IPS-20b (cell line): ENCODE measurements around the gene TAC4.

Source experiments
- H3K27ac ChIP-seq: one replicate; pipeline ENCODE4 v1.5.1; 2013; ENCODE audit warnings: low read length
- H3K27me3 ChIP-seq: 2 replicates; pipeline ENCODE4 v1.6.1; 2013; ENCODE audit warnings: mild to moderate bottlenecking, low read length, inconsistent platforms; ENCODE audit not compliant: insufficient read depth
- H3K36me3 ChIP-seq: 2 replicates; pipeline ENCODE4 v1.6.1; 2013; ENCODE audit warnings: low read depth, mild to moderate bottlenecking, inconsistent platforms, low read length, moderate library complexity; ENCODE audit not compliant: insufficient read depth
- H3K4me1 ChIP-seq: 2 replicates; pipeline ENCODE4 v1.6.1; 2013; ENCODE audit warnings: mild to moderate bottlenecking, control low read depth, inconsistent platforms, low read length, moderate library complexity; ENCODE audit not compliant: insufficient read depth
- H3K4me3 ChIP-seq: 2 replicates; pipeline ENCODE4 v1.5.1; 2013; ENCODE audit warnings: mild to moderate bottlenecking, low read length, inconsistent platforms
- H3K9ac ChIP-seq: 2 replicates; pipeline ENCODE4 v1.6.1; 2013; ENCODE audit warnings: low read depth, mild to moderate bottlenecking, inconsistent platforms, low read length, moderate library complexity
- H3K9me3 ChIP-seq: 2 replicates; pipeline ENCODE4 v1.6.1; 2013; ENCODE audit warnings: mild to moderate bottlenecking, low read depth, low read length, inconsistent platforms; ENCODE audit not compliant: insufficient read depth

TAC4 gene

DNA sequence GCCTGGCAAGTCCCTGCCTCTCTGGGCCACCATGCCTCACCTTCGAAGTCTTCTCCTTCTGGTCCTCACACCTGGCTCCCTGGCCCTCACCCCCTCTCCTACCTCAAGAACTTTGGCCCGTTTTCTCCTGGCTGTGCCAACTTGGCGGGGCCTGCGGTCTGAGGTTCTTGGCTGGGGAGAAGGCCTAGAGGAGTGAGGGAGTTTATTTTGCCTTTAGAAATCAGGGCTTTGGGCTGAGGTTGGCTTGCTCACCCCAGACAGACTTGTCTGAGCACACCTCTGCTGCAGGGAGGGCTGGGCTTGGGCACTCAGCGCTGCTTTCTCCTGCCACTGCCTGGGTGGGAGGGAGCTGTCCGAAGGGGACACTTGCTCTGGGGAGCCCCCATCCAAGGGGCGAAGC, 23.3 kb upstream of the TAC4 start:
- Histone ChIP-seq H3K4me1 (peaks cover 4% of the 10 kb centered on the region; the same call in 1 of the 2 replicates), H3K36me3 (no peaks in the 10 kb centered on the region), H3K27ac (no peak overlapping the region), H3K27me3 (no peaks in the 10 kb centered on the region), H3K4me3 (no peak overlapping the region), H3K9me3 (no peaks in the 10 kb centered on the region), H3K9ac (no peak overlapping the region)

DNA sequence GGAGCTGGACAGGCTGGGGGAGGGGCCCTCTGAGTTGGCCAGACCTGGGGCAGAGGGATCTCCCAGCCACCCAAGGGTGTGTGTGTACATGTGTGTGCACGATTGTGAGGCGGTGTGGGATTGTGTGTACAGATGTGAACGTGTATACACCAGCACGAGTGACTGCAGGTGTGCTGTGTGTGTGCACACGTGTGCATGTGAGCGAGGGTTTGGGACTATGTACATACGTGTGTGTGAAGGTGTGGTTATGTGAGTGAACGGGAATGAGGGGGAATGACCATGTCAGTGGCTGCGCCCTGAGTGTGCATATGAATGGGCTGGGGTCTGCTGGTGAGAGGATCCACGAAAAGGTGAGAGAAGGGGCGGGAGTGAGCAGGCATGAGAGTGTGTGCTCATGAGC, 22.4 kb upstream of the TAC4 start:
- Histone ChIP-seq H3K36me3 (no peaks in the 10 kb centered on the region), H3K9me3 (no peaks in the 10 kb centered on the region), H3K4me1 (peaks cover 12% of the 10 kb centered on the region; the same call in 1 of the 2 replicates), H3K27me3 (no peaks in the 10 kb centered on the region), H3K9ac (no peak overlapping the region), H3K27ac (no peak overlapping the region), H3K4me3 (no peak overlapping the region)

DNA sequence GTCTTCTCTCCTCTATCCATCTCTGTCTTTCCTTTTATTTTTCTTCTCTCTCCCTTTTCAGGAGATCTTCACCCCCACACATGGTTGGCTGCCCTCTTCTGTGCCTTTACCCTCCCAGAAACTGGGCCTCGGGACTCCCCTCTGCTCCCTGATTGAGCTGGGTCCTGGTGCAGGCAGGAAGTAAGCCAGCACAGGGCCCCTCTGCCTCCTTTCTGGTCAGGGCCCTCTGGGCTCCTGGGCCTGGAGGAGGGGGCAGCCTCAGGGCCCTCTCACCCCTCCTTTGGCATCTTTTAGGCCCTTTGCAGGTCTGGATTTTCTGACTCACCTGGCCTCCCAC, 21.1 kb upstream of the TAC4 start:
- no peaks in the 10 kb centered on the region for H3K9me3 ChIP-seq
- no peaks in the 10 kb centered on the region for H3K36me3 ChIP-seq
- H3K4me1 ChIP-seq, result peaks cover 19% of the 10 kb centered on the region; the same call in 1 of the 2 replicates
- H3K27me3 ChIP-seq, result no peaks in the 10 kb centered on the region
- H3K4me3 ChIP-seq, result no peak overlapping the region
- H3K9ac ChIP-seq, result no peak overlapping the region
- H3K27ac ChIP-seq, result no peak overlapping the region

DNA sequence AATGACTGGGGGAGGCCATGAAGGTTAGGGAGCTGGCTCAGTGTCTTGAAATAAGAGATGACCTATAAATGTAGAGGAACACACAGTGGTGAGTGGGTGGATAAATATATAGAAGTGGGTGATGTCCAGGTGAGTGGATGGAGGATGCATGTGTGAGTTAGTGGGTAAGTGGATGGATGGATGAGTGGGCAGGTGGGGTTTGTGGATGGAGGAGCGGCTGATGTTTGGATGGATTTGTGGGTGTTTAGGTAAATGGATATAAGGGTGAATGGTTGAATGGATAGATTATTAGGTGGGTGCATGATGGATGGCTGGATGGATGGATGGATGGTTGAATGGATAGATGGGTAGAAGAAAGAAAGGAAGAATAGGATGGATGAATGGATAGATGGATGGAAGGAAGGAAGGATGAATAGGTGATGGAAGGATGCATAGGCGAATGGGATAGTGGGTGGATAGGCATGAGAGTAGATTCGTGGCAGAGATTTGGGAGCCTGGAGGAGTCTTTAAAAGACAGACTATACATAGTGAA, 19.1 kb upstream of the TAC4 start:
- Histone ChIP-seq H3K27me3 (no peaks in the 10 kb centered on the region), H3K36me3 (no peaks in the 10 kb centered on the region), H3K27ac (no peak overlapping the region), H3K9me3 (no peaks in the 10 kb centered on the region), H3K4me1 (peaks cover 19% of the 10 kb centered on the region; the same call in 1 of the 2 replicates), H3K9ac (no peak overlapping the region; the same call in 1 of the 2 replicates), H3K4me3 (no peak overlapping the region)

DNA sequence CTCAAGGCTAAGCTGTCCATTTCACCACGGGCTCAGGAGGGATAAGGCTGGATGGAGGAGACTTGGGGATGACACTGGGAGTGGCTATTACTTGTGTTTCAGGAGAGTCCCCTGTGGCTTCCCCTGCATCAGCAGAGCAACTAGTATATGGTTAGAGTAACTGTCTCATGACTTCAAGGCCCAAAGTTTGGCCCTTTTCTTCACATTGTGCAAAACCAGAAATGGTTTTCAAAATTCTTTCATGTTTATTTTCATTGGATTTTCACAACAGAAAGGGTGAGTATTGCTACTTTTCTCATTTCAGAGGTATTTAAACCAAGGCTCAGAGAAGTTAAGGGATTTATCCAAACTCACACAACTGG, 18.1 kb upstream of the TAC4 start:
- H3K27ac ChIP-seq, result no peak overlapping the region
- H3K4me3 ChIP-seq, result peak overlapping the region; percentile 27; the same call in 1 of the 2 replicates

DNA sequence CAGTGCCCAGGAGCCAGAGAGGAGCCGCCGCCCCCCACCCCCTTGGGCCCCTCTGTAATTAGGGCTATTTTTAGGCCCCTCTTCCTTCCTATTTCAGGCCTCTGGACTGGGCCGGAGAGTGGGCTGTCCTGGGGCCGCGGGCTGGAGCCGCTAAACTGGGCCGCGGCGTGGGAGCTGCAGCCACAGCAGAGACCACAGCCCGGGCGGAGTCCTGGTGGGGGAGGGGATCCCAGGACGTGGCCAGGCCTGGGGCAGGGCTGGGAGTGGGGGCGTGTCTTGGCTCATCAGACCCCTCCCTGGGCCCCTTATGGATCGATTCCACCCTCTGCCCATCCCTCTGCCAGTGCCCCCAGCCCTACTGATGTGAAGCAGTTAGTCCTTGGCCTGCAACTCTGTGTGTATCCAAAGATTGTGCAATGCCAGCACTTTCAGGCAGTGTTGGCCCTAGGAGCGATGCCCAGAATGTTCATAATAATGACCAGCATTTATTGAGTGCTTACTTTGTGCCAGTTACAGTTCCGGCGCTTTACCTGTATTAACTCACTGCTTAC, 15.0 kb upstream of the TAC4 start:
- no peak overlapping the region for H3K4me3 ChIP-seq
- H3K9ac ChIP-seq, result no peak overlapping the region
- H3K27me3 ChIP-seq, result no peaks in the 10 kb centered on the region; the same call in 1 of the 2 replicates
- no peaks in the 10 kb centered on the region for H3K36me3 ChIP-seq
- H3K4me1 ChIP-seq, result peaks cover 19% of the 10 kb centered on the region; the same call in 1 of the 2 replicates
- no peak overlapping the region for H3K27ac ChIP-seq
- H3K9me3 ChIP-seq, result no peaks in the 10 kb centered on the region

More for the DNA sequence above, 18.1 kb upstream of the TAC4 start:
- Histone ChIP-seq H3K36me3 (no peaks in the 10 kb centered on the region), H3K9me3 (no peaks in the 10 kb centered on the region), H3K4me1 (peaks cover 19% of the 10 kb centered on the region; the same call in 1 of the 2 replicates), H3K27me3 (no peaks in the 10 kb centered on the region; the same call in 1 of the 2 replicates), H3K9ac (peak overlapping the region; percentile 29; the same call in 1 of the 2 replicates)

DNA sequence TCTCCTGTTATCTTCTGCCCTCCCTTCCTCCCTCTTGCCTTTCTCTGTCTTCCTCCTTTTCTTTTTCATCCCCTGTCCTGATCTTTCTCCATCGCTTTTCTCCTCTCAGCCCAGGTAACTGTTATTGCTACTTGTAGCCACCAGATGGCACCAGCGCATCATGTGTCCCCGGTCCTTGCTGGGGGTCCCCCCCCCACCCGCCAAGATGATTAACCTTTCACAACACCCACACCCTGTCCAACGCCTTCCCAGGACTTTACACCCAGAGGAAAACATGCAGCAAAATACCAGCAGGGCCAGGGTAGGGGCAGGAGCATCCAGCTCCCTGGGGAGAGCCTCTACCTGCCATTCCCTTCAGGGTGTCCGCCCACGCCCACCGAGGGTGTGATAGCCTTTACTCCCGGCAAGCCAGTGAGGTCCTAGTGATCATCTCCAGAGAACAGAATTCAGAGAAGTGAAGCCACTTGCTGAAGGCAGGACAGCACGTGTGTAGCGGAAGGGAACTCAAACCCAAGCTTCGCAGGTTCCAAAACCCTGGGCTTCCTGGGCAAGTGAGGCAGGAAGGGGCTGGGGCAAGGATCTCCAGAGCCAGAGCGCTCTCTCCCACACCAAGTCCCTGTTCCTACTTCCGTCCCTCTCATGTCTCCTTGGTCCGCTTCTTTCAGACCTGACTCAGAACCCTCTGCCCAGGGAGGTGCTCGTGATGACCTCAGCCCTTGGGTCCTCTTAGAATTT, 13.4 kb upstream of the TAC4 start:
- no peak overlapping the region for H3K27ac ChIP-seq

DNA sequence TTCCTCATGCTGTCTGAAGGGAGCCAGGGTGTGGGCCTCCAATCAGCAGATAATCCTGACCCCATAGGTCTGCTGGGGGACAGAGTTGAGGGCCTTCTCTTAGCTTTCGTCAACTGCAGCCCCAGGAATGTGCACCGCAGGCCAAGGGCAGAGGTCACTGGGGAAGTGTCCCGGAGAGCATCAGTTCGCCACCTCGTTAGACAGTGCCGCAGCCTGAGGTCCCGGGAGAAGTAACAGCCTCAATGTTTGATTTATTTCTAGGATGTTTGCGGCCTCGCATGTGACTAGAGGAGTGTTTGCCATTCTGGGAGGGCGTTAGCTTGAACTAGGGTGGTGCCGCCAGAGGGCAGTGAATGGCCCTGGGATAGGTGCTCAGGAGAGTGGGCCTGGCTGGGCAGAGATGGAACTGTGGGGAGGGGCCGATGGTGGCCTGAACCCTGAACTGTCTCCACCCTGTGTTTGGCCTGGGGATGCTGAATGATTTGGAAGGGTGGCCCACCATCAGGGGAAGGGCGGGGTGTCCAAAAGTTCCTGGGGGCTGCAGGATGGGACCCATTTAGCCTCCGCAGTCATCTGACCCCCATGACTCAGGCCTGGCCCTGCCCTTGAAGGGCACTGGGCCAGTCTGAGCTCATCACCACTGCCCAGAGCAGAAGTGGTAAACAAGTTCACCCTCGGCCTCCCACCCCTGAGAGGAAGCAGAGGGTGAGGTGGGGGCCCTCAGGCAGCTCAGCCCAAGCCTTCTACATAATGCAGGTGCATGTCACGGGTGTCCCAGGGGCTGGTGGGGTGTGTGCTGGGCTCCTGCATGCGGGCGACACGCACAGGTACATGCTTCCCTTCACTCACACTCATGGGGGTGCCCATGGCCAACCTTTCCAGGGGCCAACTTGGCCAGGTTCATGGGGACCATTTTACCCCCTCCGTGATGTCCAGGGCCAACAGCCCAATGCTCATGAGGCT, 12.4 kb upstream of the TAC4 start:
- Histone ChIP-seq H3K4me3 (no peak overlapping the region), H3K4me1 (peaks cover 7% of the 10 kb centered on the region; the same call in 1 of the 2 replicates), H3K9ac (no peak overlapping the region), H3K36me3 (no peaks in the 10 kb centered on the region), H3K27ac (no peak overlapping the region), H3K27me3 (no peaks in the 10 kb centered on the region; the same call in 1 of the 2 replicates), H3K9me3 (no peaks in the 10 kb centered on the region)

More for the DNA sequence above, 13.4 kb upstream of the TAC4 start:
- no peaks in the 10 kb centered on the region for H3K9me3 ChIP-seq
- peaks cover 17% of the 10 kb centered on the region; the same call in 1 of the 2 replicates for H3K4me1 ChIP-seq
- H3K36me3 ChIP-seq, result no peaks in the 10 kb centered on the region
- no peaks in the 10 kb centered on the region; the same call in 1 of the 2 replicates for H3K27me3 ChIP-seq
- H3K4me3 ChIP-seq, result no peak overlapping the region
- H3K9ac ChIP-seq, result no peak overlapping the region

DNA sequence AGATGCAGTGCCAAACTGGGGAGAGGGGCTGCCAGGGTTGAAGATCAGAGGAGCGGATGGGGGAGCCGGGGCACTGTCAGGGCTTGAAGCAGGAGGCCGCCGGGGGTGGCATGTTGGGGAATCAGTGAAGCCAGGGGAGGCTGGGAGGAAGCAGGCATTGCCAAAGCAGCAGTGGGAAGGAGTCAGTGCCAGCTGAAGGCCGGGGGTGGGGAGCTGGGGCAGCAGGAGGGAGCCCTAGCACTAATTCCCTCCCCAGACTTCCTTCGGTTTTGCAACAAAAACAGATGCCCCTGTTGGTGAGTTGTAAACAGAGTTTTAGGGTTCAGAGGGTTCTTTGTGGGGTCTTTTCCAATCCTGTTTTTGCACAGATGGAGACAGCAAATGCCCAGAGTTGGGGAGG, 10.9 kb upstream of the TAC4 start:
- no peaks in the 10 kb centered on the region for H3K4me1 ChIP-seq
- H3K27ac ChIP-seq, result no peak overlapping the region
- no peak overlapping the region for H3K4me3 ChIP-seq
- H3K9ac ChIP-seq, result no peak overlapping the region
- H3K27me3 ChIP-seq, result peaks cover 10% of the 10 kb centered on the region
- H3K9me3 ChIP-seq, result no peaks in the 10 kb centered on the region
- no peaks in the 10 kb centered on the region for H3K36me3 ChIP-seq

DNA sequence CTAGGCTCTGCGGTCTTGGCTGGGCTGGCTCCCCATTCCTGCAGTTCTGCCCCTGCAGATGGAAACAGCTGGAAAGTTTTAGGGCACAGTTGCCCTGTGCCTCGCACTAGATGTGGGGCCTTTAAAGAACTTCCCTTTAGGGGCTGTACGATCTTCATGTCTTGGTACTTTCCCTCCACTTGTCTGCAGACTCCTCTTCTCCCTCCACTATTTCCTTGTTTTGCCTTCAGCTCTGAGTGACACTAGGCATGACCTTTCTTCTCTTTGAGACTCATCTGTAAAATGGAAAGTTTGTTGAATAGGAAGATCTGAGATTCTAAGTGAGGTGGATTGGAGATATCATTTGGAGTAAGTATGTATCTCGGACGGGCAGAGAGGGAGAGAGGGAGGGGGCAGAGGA, 6.3 kb upstream of the TAC4 start:
- H3K27me3 ChIP-seq, result peaks cover 54% of the 10 kb centered on the region
- no peak overlapping the region for H3K4me3 ChIP-seq
- H3K36me3 ChIP-seq, result no peaks in the 10 kb centered on the region
- H3K4me1 ChIP-seq, result 0 out of 2 replicates have a peak, but pooled peaks cover 6% of the 10 kb centered on the region
- H3K9ac ChIP-seq, result no peak overlapping the region
- H3K27ac ChIP-seq, result no peak overlapping the region
- no peaks in the 10 kb centered on the region for H3K9me3 ChIP-seq

DNA sequence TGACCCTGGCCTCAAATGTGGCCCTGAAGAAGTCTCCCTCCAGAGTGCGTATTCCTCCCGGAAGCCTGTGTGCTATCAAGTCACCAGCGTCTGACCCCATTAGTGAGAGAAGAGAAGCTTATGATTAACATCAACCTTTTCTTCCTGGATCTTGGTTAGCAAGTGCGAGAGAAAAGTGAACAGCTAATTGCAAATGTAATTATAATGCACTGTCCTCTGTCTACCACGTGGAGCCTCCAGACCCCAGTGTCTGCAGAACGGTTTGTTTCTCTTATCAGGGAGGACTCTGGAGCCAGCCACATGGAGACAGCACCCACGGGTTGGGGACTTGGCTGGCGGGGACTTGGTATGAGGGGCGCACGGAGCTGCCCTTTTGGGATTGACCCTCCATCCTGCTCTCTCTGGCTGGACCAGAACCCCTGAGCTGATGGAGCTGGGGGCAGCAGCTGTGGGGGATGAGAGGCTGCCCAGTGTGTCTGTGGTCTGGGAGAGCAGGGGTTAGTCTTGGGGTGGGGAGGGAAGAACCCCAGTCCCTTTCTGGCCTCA, 5.7 kb upstream of the TAC4 start:
- Histone ChIP-seq H3K36me3 (no peaks in the 10 kb centered on the region), H3K27me3 (peaks cover 55% of the 10 kb centered on the region), H3K4me1 (0 out of 2 replicates have a peak, but pooled peaks cover 6% of the 10 kb centered on the region), H3K9ac (no peak overlapping the region), H3K4me3 (no peak overlapping the region), H3K9me3 (no peaks in the 10 kb centered on the region), H3K27ac (no peak overlapping the region)
